HepG2 (cell line): ENCODE results near the gene PNKD. TPM values are rescaled to one million over a fixed set of nuclear protein-coding genes. Genes with fewer than 3 reads are reported as not detected.

Experiments
- ASH2L ChIP-seq: fragments of 300-600, 200-600 bp; sonication (generic); IDR thresholded peaks from 2 replicates; pipeline ENCODE4 v1.7.0; 2017; ENCODE audit warnings: low read depth, mild to moderate bottlenecking, moderate library complexity, mixed read lengths, low read length; ENCODE audit not compliant: insufficient read length
- CEBPB ChIP-seq: IDR thresholded peaks from 2 replicates; pipeline ENCODE4 v1.6.1; 2011; ENCODE audit warnings: low read depth, low read length, improper control_type of control experiment, borderline replicate concordance
- GTF3A ChIP-seq: sonication (generic); formaldehyde crosslinking; conservative IDR thresholded peaks from 2 replicates; pipeline ENCODE4 v1.4.0; 2020; ENCODE audit warnings: mild to moderate bottlenecking, missing genetic modification reagents
- JARID2 ChIP-seq: sonication (generic); formaldehyde crosslinking; IDR thresholded peaks from 2 replicates; pipeline ENCODE4 v1.8.1; 2023; ENCODE audit warnings: missing genetic modification reagents, inconsistent platforms; ENCODE audit not compliant: insufficient replicate concordance
- PAWR ChIP-seq: sonication (generic); formaldehyde crosslinking; IDR thresholded peaks from 2 replicates; pipeline ENCODE4 v1.4.0; 2020; ENCODE audit warnings: missing genetic modification reagents, mild to moderate bottlenecking, borderline replicate concordance
- ZKSCAN5 ChIP-seq: sonication (generic); formaldehyde crosslinking; IDR thresholded peaks from 2 replicates; pipeline ENCODE4 v1.5.1; 2020; ENCODE audit warnings: mild to moderate bottlenecking, missing genetic modification reagents
- ZKSCAN8 ChIP-seq: IDR thresholded peaks from 2 replicates; pipeline ENCODE4 v1.6.1; 2016; ENCODE audit warnings: borderline replicate concordance, missing genetic modification reagents, missing compliant biosample characterization
- ZMAT3 ChIP-seq: sonication (generic); formaldehyde crosslinking; conservative IDR thresholded peaks from 2 replicates; pipeline ENCODE4 v1.7.0; 2021; ENCODE audit warnings: missing genetic modification reagents
- ZNF468 ChIP-seq: sonication (generic); formaldehyde crosslinking; IDR thresholded peaks from 2 replicates; pipeline ENCODE4 v1.8.0; 2022; ENCODE audit warnings: mild to moderate bottlenecking, moderate library complexity, missing genetic modification reagents
- ZNF563 ChIP-seq: sonication (generic); formaldehyde crosslinking; IDR thresholded peaks from 2 replicates; pipeline ENCODE4 v1.8.0; 2022; ENCODE audit warnings: mild to moderate bottlenecking, moderate library complexity, missing genetic modification reagents
- ZNF619 ChIP-seq: sonication (generic); formaldehyde crosslinking; IDR thresholded peaks from 2 replicates; pipeline ENCODE4 v1.4.0; 2020; ENCODE audit warnings: mild to moderate bottlenecking, missing genetic modification reagents
- ZSCAN31 ChIP-seq: sonication (generic); formaldehyde crosslinking; IDR thresholded peaks from 2 replicates; pipeline ENCODE4 v1.5.0; 2020; ENCODE audit warnings: low read depth, mild to moderate bottlenecking, missing genetic modification reagents
- polyA plus RNA-seq, 8 experiments: library from polyadenylated mRNA; depleted of rRNA in 3 of 8; stranded (reverse) in 7 of 8; unstranded in 1 of 8; fragments of >200 nt; fragmentation: Illumina TruSeq in 4 of 8; extraction: Trizol in 4 of 8; gene quantifications; 2 replicates each; pipeline versions ENCODE4 v1.2.1 to v1.2.3, GENCODE V29; 2011 to 2016; ENCODE audit warnings: low read depth in 4 of 8, missing spikeins in 1 of 8, mixed read lengths in 1 of 8; ENCODE audit not compliant: insufficient read depth in 1 of 8
- total RNA-seq, 5 experiments: library from RNA; depleted of rRNA; stranded (reverse); fragments of >200 nt; fragmentation: Illumina TruSeq; extraction: Trizol; gene quantifications; 2 replicates each; pipeline ENCODE4 v1.2.3, GENCODE V29; 2016; ENCODE audit warnings: low read depth in 1 of 5
- TF ChIP-seq, protein P1 (sequence below): sonication (generic); formaldehyde crosslinking; conservative IDR thresholded peaks from 2 replicates; pipeline ENCODE4 v1.5.0; 2020; ENCODE audit warnings: missing genetic modification reagents
- TF ChIP-seq, protein P2 (sequence below): sonication (generic); formaldehyde crosslinking; IDR thresholded peaks from 2 replicates; pipeline ENCODE4 v1.9.0; 2022; ENCODE audit warnings: low read depth, missing genetic modification reagents
- TF ChIP-seq, protein P3 (sequence below): sonication (generic); formaldehyde crosslinking; conservative IDR thresholded peaks from 2 replicates; pipeline ENCODE4 v1.8.0; 2022; ENCODE audit warnings: mild to moderate bottlenecking, moderate library complexity, missing genetic modification reagents
- TF ChIP-seq, protein P4 (sequence below): sonication (generic); formaldehyde crosslinking; IDR thresholded peaks from 2 replicates; pipeline ENCODE4 v1.9.0; 2021; ENCODE audit warnings: missing genetic modification reagents, mild to moderate bottlenecking, borderline replicate concordance
- TF ChIP-seq, protein P5 (sequence below): sonication (generic); formaldehyde crosslinking; IDR thresholded peaks from 2 replicates; pipeline ENCODE4 v1.4.0; 2020; ENCODE audit warnings: mild to moderate bottlenecking, missing genetic modification reagents, borderline replicate concordance

The PNKD gene
- total and polyA plus RNA-seq, 2 of the 13 experiments (the other 11 are each of a cell fraction or from before 2014, with no cell fraction given), result 55.9 to 80.4 TPM

DNA sequence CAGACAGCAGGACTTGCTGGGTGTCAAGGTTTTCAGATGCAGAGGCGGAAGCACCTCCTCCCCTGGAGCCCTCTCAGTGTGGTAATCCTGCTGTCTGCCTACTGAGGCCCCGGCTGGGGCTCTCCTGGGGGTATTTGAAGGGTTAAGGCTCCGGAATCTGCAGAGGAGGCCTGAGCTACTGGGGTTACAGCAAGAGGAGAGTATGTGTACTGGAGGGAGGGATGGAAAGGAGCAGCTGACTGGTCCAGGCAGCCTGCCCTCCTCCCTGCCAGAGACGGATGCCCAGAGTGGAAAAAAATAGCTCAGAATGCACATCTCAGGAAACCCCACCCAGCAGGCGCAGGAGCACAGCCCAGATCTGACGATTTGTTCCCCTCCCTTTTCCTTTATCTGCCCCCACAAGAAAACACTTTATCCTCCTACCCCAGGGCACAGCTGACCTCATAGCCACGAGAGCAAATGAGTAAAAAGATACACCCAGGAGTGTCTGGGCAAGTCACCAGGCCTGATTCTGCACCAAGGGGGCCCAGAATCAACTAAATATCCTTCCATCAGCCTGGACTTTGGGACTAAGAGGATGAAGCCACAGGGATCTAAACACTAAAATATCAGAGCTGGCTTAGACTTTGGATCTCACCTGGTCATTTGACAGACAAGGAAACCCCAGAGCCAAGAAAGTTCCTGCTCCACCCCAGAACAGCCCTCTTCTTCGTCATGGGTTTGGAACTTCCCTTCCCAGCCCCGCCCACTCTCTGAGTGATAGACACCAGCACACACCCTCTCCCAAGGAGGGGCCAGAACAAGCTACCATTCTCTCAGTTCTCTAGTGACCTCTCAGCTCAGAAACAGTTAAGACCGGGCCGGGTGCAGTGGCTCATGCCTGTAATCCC lies 16.5 kb downstream of the PNKD start (continued):
- TF ChIP-seq, protein P1, sequence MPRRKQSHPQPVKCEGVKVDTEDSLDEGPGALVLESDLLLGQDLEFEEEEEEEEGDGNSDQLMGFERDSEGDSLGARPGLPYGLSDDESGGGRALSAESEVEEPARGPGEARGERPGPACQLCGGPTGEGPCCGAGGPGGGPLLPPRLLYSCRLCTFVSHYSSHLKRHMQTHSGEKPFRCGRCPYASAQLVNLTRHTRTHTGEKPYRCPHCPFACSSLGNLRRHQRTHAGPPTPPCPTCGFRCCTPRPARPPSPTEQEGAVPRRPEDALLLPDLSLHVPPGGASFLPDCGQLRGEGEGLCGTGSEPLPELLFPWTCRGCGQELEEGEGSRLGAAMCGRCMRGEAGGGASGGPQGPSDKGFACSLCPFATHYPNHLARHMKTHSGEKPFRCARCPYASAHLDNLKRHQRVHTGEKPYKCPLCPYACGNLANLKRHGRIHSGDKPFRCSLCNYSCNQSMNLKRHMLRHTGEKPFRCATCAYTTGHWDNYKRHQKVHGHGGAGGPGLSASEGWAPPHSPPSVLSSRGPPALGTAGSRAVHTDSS, result no peak
- TF ChIP-seq ZKSCAN8 (CRISPR knock-in tag) (no peak), ZKSCAN5 (CRISPR knock-in tag) (no peak), ASH2L (peak; percentile 49), ZSCAN31 (CRISPR knock-in tag) (no peak), JARID2 (CRISPR knock-in tag) (no peak), ZNF468 (CRISPR knock-in tag) (no peak), ZMAT3 (no peak), ZNF619 (no peak), CEBPB (no peak), ZNF563 (CRISPR knock-in tag) (no peak), PAWR (CRISPR knock-in tag) (no peak), GTF3A (CRISPR knock-in tag) (no peak)
- TF ChIP-seq, protein P2, sequence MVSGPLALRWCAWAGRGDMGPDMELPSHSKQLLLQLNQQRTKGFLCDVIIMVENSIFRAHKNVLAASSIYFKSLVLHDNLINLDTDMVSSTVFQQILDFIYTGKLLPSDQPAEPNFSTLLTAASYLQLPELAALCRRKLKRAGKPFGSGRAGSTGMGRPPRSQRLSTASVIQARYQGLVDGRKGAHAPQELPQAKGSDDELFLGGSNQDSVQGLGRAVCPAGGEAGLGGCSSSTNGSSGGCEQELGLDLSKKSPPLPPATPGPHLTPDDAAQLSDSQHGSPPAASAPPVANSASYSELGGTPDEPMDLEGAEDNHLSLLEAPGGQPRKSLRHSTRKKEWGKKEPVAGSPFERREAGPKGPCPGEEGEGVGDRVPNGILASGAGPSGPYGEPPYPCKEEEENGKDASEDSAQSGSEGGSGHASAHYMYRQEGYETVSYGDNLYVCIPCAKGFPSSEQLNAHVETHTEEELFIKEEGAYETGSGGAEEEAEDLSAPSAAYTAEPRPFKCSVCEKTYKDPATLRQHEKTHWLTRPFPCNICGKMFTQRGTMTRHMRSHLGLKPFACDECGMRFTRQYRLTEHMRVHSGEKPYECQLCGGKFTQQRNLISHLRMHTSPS, result no peak
- TF ChIP-seq, protein P3, sequence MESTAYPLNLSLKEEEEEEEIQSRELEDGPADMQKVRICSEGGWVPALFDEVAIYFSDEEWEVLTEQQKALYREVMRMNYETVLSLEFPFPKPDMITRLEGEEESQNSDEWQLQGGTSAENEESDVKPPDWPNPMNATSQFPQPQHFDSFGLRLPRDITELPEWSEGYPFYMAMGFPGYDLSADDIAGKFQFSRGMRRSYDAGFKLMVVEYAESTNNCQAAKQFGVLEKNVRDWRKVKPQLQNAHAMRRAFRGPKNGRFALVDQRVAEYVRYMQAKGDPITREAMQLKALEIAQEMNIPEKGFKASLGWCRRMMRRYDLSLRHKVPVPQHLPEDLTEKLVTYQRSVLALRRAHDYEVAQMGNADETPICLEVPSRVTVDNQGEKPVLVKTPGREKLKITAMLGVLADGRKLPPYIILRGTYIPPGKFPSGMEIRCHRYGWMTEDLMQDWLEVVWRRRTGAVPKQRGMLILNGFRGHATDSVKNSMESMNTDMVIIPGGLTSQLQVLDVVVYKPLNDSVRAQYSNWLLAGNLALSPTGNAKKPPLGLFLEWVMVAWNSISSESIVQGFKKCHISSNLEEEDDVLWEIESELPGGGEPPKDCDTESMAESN (CRISPR knock-in tag), result no peak
- TF ChIP-seq, protein P4, sequence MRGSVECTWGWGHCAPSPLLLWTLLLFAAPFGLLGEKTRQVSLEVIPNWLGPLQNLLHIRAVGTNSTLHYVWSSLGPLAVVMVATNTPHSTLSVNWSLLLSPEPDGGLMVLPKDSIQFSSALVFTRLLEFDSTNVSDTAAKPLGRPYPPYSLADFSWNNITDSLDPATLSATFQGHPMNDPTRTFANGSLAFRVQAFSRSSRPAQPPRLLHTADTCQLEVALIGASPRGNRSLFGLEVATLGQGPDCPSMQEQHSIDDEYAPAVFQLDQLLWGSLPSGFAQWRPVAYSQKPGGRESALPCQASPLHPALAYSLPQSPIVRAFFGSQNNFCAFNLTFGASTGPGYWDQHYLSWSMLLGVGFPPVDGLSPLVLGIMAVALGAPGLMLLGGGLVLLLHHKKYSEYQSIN (CRISPR knock-in tag), result no peak
- TF ChIP-seq, protein P5, sequence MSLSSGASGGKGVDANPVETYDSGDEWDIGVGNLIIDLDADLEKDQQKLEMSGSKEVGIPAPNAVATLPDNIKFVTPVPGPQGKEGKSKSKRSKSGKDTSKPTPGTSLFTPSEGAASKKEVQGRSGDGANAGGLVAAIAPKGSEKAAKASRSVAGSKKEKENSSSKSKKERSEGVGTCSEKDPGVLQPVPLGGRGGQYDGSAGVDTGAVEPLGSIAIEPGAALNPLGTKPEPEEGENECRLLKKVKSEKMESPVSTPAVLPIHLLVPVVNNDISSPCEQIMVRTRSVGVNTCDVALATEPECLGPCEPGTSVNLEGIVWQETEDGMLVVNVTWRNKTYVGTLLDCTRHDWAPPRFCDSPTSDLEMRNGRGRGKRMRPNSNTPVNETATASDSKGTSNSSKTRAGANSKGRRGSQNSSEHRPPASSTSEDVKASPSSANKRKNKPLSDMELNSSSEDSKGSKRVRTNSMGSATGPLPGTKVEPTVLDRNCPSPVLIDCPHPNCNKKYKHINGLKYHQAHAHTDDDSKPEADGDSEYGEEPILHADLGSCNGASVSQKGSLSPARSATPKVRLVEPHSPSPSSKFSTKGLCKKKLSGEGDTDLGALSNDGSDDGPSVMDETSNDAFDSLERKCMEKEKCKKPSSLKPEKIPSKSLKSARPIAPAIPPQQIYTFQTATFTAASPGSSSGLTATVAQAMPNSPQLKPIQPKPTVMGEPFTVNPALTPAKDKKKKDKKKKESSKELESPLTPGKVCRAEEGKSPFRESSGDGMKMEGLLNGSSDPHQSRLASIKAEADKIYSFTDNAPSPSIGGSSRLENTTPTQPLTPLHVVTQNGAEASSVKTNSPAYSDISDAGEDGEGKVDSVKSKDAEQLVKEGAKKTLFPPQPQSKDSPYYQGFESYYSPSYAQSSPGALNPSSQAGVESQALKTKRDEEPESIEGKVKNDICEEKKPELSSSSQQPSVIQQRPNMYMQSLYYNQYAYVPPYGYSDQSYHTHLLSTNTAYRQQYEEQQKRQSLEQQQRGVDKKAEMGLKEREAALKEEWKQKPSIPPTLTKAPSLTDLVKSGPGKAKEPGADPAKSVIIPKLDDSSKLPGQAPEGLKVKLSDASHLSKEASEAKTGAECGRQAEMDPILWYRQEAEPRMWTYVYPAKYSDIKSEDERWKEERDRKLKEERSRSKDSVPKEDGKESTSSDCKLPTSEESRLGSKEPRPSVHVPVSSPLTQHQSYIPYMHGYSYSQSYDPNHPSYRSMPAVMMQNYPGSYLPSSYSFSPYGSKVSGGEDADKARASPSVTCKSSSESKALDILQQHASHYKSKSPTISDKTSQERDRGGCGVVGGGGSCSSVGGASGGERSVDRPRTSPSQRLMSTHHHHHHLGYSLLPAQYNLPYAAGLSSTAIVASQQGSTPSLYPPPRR (CRISPR knock-in tag), result no peak
